HG03280 (cell line): ENCODE measurements around the gene CNTROB.

Experiments used
- ATAC-seq: cut with Tn5 transposase; IDR thresholded peaks from one replicate; pipeline ENCODE4 v1.9.1; 2021; ENCODE audit warnings: mild to moderate bottlenecking, moderate library complexity; ENCODE audit not compliant: unreplicated experiment

Gene CNTROB

GRCh38 chr17:7982173-7982572, 50.2 kb downstream of the CNTROB start:
- ATAC-seq: no peak

GRCh38 chr17:7982666-7983065, 50.7 kb downstream of the CNTROB start:
- no peak for ATAC-seq

GRCh38 chr17:7984904-7985303, 52.9 kb downstream of the CNTROB start:
- no peak for ATAC-seq

- no peak for ATAC-seq
Measured at GRCh38 chr17:7987112-7987893, 55.3 kb downstream of the CNTROB start.

- no peak for ATAC-seq
Measured at GRCh38 chr17:7988750-7989178, 56.8 kb downstream of the CNTROB start.

GRCh38 chr17:7989781-7990655, 58.0 kb downstream of the CNTROB start:
- no peak for ATAC-seq

GRCh38 chr17:7992516-7992915, 60.5 kb downstream of the CNTROB start:
- ATAC-seq: no peak

GRCh38 chr17:7992924-7993323, 60.9 kb downstream of the CNTROB start:
- ATAC-seq: no peak

GRCh38 chr17:7993972-7994589, 62.1 kb downstream of the CNTROB start:
- ATAC-seq: no peak

- ATAC-seq: no peak
Measured at GRCh38 chr17:7995724-7996123, 63.7 kb downstream of the CNTROB start.

- no peak for ATAC-seq
Measured at GRCh38 chr17:7997186-7997585, 65.2 kb downstream of the CNTROB start.
